ENCODE data around the gene F7. TPM values are rescaled to one million over a fixed set of nuclear protein-coding genes. Genes with fewer than 3 reads are reported as not detected.

F7 gene
- total RNA-seq, 1 donor from 2014 or later, result not detected

DNA sequence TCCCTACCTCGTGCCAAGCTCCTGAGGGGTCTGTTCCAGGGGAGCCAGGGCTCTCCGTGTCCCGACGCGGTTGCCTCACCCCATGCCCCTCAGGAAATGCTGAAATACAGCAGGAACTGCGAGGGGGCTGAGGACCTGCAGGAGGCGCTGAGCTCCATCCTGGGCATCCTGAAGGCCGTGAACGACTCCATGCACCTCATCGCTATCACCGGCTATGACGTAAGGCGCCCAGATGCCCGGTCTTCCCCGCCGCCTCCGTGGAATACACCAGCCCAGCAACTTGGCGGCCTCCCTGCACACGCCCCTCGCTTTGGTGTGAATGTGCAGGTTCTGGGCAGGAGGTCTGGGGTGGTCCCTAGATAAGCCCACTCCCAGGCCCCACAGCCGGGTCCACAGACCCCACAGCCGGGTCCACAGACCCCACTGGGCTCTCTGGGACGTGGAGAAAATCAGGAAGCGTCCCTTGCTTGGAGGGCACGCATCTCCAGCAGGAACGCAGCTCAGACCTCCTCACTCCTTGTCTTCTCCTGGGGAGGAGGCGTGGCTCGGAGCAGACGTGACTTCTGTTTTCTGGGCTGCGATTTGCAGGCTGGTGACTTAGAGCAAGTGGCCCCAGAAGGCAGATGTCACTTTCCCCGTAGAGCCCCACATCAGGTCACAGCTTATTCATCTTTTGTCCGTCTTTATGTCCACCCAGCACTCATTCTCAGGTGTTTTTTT lies 19.4 kb upstream of the F7 start:
- no peak for DNase-seq (ENCODE audit: extremely low read depth, low read depth, low spot score)

DNA sequence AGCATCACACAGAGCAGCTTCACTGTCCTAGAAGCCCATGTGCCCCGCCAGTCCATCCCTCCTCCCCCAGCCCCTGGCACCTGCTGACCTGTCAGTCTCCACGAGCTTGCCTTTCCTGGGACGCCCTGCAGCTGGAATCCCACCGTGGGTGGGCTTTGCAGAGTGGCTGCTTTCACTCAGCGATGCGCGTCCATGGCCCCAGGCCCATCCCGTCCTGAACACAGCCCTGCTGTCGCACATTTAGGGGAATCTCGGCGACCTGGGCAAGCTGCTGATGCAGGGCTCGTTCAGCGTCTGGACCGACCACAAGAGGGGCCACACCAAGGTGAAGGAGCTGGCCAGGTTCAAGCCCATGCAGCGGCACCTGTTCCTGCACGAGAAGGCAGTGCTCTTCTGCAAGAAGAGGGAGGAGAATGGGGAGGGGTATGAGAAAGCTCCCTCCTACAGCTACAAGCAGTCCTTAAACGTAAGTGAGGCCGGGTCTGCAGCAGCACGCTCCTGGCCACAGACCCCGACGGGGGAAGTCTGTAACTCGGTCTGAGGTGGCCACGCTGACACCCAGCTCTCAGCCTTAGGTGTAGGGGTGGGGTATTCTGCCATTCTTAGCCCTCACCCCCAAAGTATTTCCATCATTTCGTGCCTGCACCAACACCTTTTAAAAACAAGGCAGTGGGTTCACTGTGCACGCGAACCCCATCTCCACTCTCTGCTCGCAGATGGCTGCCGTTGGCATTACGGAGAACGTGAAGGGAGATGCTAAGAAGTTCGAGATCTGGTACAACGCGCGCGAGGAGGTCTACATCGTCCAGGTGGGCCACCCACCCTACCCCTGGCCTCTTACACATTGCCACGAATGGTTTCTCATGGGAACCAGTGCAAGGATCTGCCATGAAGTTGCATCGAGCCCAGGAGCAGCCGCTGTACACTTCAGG lies 18.3 kb upstream of the F7 start:
- no peak for DNase-seq (ENCODE audit: extremely low read depth, low read depth, low spot score)

DNA sequence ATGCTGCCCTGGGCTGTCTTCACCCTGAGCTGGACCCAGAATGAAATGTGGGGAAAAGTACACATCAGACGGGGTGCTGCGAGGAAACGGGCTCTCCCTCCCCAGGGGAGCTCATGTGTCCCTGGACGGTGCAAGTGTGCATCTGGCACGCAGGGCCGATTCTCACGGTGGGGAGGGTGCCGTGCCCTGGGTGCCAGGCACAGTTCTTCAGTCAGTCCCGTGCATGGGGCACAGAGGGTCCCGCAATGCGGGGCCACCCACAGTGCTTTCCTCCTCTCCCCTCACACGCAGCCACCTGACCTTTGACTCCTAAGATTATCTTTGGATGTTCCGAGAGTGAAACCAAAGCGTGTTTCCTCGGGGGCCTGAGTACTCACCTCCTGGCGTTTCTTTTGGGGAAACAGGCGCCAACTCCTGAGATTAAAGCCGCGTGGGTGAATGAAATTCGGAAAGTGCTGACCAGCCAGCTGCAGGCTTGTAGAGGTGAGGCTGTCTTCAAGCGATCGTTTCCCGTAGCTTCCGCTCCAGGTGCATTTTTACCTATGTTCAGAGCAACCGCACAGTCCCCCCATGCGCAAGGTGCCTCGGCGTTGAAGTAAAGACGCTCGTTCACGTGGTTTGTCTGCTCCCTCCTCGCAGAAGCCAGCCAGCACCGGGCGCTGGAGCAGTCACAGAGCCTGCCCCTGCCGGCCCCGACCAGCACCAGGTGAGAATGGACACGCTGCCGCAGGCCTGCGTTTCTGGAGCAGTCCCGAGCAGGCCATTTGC lies 17.5 kb upstream of the F7 start:
- DNase-seq (ENCODE audit: extremely low read depth, low read depth, low spot score), result no peak

DNA sequence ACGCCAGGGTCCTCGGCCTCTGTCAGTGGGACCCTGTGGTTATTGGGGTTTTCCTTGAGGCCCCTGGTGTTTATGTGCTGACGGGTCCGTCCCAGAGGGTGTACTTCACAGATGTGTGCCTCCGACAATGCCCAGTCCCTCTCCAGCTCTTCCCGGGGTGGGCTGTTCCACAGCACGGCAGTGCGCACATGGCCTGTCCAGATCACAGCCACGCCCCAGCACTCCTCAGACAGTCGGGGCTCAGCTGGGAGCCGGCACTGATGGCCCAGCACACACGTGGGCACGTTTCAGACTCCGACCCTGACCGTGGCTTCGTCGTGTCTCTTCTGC lies 16.9 kb upstream of the F7 start:
- no peak for DNase-seq (ENCODE audit: extremely low read depth, low read depth, low spot score)

DNA sequence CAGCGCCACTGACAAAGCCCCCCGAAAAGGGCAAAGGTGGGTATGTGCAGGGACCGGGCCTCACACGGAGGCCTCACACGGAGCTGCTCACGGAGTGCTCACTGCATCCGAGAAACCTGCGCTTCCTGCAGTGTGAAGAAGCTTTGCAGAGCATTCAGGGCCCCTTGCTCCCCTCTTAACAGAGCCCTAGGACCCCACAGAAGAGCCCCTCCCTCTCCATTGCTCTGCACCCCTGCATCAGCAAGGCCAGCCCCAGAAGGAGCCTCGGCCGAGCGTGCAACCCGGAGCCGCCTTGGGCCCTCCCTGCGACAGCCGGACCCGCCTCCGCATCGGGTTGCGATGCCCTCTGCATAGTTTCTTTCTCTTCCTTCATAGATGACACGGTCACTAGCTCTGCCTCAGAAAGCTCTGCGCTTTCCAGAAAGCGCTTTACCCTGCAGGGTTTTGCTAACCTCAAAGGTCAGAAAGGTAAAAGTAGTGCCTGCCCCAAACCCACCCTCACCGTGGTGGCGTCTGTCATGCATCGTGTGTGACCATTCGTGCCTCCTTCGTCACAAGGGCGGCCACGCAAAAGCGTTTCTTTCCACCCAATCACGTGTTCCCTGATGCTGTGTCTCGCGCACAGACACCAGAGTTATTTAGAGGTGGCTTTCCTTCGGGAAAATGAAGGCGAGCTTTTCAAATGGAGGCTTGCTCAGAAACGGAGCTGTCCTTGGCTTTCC lies 15.7 kb upstream of the F7 start:
- DNase-seq (ENCODE audit: extremely low read depth, low read depth, low spot score), result no peak

DNA sequence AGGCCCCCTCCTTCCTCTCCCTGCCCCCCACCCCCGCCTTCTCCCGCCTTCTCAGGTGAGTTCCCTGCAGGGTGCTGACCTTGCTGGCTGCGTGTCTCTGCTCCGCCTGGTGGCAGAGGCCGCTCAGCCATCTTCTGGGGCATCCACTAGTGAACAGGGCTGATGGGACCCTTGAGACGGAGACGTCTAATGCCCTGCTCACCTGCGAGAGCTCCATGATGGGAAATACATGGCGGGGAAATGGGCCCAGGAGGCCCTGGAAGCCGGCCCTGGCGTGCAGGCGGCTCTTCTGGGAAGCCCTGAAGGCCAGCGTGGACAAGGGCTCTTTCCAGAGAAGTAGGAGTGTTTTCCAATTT lies 15.2 kb upstream of the F7 start:
- DNase-seq (ENCODE audit: extremely low read depth, low read depth, low spot score), result no peak

DNA sequence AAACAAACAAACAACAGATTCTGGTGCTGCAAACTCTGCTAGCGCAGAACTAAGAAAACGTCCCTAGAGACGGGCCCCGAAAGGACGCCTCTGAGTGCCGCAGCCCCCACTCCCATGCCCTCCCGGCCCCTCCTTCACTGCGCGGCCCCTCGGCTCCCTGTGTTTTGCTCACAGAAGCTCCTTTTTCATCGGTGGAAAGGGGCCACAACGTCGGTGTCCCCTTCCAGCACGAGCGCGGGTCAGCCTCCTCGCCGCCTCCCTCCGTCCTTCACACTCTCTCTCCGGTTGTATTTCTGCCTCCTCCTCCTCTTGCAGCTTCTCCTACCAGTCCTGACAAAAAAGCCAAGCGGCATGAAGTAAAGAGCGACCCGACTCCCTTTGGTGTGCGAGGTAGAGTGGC lies 14.8 kb upstream of the F7 start:
- no peak for DNase-seq (ENCODE audit: extremely low read depth, low read depth, low spot score)

DNA sequence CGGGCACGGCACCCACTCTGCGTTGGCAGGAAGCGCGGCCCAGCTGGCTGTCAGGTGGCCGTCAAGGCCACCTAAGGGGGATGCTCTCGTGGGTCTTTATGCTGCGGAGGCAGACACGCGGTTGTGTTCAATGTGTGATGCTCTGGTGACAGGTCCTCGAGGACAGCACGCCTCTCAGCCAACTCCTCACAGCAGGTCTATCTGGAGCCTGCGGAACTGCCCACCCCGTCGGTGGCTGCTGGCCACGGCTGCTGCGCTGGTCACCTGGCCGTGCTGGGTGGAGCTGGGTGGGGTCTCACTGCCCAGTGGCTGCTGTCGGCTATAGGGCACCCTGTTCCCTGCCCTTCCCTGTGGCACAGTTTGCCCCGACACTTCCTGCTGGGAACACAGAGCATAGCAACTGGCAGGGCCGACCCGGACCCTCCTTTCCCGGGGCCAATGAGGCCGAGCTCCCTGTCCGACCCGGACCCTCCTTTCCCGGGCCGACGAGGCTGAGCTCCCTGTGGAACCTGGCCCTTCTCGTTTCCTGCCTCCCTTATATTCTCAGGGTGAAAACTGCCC lies 14.3 kb upstream of the F7 start:
- DNase-seq (ENCODE audit: extremely low read depth, low read depth, low spot score), result no peak

DNA sequence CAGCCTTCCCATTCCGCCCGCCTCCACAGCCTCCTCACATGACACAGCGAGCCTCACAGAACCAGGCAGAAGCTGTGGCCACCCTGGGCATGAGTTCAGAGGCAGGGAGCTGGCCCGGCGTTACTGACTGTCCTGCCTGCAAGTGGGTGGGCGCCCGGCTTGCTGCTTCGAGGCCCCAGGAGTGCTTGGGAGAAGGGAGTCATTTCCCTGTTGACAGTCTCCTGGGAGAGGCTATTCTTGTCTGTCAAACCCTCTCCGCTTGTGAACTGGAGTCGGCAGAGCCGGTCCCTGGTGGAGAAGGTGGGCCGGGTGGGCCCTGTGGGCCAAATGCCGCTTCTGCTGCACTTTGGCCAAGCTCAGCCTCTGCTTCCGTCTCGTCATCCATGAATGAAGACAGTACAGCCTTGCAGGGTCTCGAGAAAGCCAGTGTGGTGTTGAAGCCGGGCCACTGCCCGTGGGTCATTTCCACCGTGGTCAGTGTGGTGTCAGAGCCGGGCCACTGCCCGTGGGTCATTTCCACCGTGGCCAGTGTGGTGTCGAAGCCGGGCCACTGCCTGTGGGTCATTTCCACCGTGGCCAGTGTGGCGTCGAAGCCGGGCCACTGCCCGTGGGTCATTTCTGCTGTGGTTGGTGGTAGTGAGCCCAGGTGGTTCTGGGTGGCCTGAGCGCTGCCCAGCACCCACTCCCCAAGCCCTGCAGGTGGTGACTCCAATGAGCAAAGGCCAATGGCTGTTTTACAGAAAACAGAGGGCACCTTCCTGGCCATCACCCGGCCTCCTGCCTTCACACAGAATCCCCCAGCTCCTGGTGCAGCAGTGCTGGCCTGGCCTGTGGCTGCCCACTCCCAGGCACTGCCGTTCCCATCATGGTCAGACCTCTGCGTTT lies 13.5 kb upstream of the F7 start:
- no peak for DNase-seq (ENCODE audit: extremely low read depth, low read depth, low spot score)

DNA sequence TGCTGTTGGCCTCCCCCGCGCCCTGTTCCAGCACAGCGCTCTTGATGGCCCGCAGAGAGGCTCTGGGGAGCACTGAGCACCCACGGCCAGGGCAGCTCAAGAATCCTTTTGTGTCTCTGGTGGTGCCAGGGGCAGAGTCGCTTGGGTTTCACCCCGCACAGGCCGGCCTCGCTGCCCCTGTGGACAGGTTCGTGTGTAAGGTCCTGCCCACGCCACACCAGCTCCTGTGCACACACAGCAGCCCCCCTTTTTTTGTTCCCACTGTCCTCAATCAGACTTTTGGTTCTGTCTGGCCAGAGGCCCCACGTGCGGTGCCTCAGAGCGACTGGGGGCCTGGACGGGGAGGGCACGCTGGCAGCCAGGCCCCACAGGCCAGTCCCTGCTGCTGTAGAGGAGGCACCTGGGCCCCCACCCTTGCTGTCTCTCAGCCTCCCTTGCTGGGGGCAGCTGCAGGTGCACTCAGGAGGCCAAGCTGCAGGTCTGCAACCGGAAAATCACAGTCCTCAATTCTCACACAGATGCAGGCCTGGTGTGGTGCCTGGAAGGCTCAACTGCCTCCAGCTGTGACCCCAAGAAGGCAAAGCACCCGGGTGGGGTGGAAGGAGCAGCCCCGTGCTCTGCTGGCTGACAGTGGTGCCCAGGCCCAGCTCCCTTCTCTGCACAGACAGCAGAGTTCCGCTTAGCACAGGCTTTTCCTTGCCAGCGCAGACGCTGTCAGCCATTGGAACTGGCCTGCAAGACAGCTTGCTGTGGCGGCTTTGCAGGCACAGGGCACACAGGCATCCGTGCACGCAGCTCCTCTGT lies 12.6 kb upstream of the F7 start:
- DNase-seq (ENCODE audit: extremely low read depth, low read depth, low spot score), result no peak

DNA sequence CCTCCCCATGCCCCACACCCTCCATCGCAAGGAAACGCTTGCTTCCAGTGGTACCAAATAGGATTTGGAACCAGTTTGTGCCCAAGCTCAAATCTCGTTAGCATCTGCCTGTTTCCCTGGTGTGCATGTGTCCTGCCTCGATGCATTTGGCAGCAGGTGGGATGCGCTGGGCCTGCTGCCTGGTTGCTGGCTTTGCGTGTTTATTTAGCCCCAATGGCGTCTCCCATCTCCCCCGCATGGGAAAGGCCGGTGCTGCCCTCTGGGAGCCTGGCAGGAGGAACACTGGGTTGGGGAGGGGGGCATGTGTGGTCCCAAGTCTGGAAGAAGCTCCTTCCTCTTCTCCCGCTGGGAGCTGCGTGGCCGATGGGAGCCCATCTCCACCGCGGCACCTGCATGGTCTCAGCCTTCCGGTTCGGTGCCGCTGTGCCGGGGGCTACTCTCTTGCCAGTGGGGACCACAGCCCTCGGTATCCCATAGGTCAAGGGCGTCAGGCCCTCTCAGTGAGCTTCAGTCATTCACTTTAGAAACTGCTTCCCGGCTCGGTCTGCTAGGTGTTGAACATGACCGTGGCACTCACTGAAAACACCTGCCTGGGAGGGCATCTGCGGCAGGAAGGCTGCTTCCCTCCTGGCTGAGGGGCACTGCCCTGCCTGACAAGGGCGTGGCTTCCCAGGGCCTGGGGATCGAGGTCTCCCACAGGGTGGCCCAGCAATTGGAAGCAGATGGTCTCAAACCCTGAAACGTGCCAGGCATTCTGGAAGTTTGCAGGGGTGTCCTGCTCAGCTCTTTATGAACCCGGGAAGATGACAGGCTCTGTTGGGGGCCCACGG lies 11.8 kb upstream of the F7 start:
- DNase-seq (ENCODE audit: extremely low read depth, low read depth, low spot score), result no peak

DNA sequence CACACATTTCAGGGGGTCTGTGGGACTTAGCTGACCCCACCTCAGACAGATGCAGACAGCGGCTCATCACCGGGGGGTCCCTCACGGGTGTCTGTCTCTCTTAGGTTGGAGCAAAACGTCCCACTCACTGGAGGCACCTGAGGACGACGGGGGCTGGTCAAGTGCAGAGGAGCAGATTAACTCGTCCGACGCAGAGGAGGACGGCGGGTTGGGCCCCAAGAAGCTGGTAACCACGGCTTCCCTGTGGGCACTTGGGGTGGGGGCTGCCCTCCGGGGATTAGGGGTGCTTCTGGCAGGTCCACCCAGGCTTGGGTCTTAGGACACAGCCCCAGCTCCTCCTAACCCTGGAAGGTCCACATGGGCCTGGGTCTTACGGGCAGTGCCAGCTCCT lies 11.2 kb upstream of the F7 start:
- DNase-seq (ENCODE audit: extremely low read depth, low read depth, low spot score), result no peak

DNA sequence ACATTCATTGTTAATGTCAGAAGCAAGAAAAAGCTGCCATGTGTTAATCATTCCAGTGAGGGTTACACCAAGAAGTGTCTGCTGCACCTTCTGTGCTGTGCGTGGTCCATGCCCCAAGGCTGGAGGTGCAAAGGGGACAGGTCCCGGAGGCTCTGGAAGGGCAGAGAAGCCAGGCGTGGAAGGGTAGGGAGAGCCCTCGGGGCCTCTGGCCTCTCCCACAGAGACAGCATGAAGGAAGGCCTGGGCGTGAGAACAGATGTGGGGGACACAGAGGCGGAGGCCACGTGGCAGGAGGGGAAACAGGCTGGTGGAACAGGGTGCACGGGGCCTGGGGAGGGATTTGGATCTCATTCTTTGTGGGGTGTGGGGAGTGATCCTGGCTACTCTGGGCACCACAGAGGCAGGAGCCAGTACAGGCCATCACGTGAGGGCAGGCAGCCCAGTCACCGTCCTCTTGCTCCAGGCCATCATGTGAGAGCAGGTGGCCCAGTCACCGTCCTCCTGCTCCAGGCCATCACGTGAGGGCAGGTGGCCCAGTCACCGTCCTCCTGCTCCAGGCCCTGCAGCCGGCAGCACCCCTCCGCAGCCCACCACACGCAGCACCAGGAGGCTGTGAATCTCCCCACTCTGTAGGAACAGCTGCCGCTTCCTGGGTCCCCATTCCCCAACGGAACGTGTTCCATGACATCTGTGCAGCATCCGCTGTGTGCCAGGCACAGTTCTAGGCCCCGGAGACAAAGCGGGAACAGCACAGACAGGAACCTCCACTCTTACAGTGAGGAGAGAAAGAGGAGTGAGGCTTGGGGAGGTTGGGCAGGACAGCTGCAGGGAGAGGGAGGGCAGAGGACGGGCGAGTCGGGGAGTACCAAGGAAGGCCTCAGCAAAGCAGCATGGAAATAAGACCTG lies 10.2 kb upstream of the F7 start:
- no peak for DNase-seq (ENCODE audit: extremely low read depth, low read depth, low spot score)

DNA sequence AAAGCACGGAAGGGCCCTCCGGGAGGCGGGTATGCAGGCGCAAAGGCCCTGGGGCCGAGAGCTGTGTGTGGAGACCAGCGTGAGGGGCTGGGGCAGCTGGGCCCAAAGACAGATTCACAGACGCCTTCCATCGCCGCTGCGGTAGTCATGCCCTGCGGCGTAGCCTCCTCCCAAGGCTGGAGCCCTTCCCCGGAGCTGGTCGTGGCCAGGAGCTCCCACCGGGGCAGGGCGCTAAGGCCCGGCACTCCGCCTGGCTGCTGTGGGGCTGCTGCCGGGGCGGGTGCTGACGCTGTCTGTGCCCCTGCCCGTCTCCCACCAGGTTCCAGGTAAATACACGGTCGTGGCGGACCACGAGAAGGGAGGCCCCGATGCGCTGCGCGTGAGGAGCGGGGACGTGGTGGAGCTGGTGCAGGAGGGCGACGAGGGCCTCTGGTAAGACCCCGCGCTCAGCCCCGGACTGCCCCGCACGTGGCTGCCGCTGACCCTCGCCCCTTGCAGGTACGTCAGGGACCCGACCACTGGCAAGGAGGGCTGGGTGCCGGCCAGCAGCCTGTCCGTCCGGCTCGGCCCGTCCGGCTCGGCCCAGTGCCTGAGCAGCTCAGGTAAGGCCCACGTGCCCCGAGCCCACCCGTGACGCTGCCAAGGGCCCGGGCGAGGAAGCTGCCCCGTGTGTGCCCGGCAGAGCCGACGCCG lies 9.4 kb upstream of the F7 start:
- DNase-seq (ENCODE audit: extremely low read depth, low read depth, low spot score), result no peak

DNA sequence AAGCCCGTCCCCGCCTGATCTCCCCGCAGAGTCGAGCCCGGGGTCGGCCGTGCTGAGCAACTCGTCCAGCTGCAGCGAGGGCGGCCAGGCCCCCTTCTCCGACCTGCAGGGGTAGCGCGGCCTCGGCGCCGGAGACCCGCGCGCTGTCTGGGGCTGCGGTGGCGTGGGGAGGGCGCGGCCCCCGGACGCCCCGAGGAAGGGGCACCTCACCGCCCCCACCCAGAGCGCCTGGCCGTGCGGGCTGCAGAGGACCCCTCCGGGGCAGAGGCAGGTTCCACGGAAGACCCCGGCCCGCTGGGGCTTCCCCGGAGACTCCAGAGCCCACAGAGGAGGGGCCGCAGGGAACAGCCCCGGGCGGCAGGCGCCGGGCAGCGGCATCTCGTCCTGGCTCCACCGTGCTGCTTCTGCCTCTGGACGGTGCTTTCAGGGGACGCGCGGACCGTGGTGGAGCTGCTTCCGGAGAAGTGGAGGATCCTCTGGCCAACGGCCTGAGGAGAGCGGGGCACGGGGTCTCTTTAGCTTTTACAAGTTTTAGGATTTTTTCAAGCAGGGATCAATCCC lies 8.8 kb upstream of the F7 start:
- DNase-seq (ENCODE audit: extremely low read depth, low read depth, low spot score), result no peak

DNA sequence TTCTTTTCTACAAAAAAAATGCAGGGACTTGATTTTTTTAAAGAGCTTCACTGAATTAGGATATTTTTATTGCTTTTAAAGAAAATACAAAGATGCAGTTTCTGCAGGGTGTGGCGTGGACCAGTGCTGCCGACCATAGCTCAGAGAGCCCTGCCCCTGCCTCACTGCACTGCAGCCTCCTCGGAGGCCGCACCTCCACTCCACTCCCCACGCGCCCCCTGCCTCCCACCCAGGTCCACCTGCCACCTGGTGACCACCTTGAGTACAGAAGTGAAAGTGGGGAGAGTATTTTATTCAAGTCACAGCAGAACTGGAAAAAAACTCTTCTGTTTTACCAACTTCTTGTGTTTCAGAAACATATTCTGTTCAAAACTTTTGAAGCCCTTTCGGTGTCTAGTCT lies 7.9 kb upstream of the F7 start:
- DNase-seq (ENCODE audit: extremely low read depth, low read depth, low spot score), result no peak

All from glomerular endothelial cell (primary cell).